Urinary bladder (tissue), 4 donors: ENCODE data around the gene TRAPPC13. TPM values are rescaled to one million over a fixed set of nuclear protein-coding genes. Genes with fewer than 3 reads are reported as not detected.
"Not testable (repeated sequence)": the region's sequence is repeated elsewhere in the genome, so short reads cannot be mapped to it uniquely, and the experiment has no call there.

ENCODE experiments used
- DNase-seq: peaks from one replicate; pipeline ENCODE4 v3.0.0-alpha.2; 2015; ENCODE audit errors: extremely low spot score
- H3K27ac ChIP-seq: one replicate; pipeline ENCODE4 v1.5.1; 2013; ENCODE audit warnings: low read depth, mild to moderate bottlenecking, moderate library complexity
- H3K36me3 ChIP-seq: one replicate; pipeline ENCODE4 v1.6.1; 2013; ENCODE audit warnings: mild to moderate bottlenecking, moderate library complexity; ENCODE audit not compliant: insufficient read depth
- H3K4me1 ChIP-seq: one replicate; pipeline ENCODE4 v1.6.1; 2013; ENCODE audit warnings: mild to moderate bottlenecking, moderate library complexity; ENCODE audit not compliant: insufficient read depth
- H3K4me3 ChIP-seq: one replicate; pipeline ENCODE4 v1.5.1; 2013; ENCODE audit warnings: low read depth, low read length
- WGBS: extraction: QIAGEN DNeasy Blood & Tissue Kit; methylation state at CpG from one replicate; pipeline ENCODE4 v1.1.7; 2013; 5-methylcytosine and 5-hydroxymethylcytosine counted together
- polyA plus RNA-seq: library from polyadenylated mRNA; stranded (reverse); fragments of 200-250 nt; gene quantifications from one replicate; pipeline ENCODE4 v1.2.3, GENCODE V29; 2013
- total RNA-seq: library from RNA; depleted of rRNA; stranded (reverse); fragments of >200 nt; gene quantifications from one replicate; pipeline ENCODE4 v1.2.3, GENCODE V29; 2014
- donor health status: healthy with polysubstance abuse.
- donor health status: healthy.

TRAPPC13 gene, protein sequence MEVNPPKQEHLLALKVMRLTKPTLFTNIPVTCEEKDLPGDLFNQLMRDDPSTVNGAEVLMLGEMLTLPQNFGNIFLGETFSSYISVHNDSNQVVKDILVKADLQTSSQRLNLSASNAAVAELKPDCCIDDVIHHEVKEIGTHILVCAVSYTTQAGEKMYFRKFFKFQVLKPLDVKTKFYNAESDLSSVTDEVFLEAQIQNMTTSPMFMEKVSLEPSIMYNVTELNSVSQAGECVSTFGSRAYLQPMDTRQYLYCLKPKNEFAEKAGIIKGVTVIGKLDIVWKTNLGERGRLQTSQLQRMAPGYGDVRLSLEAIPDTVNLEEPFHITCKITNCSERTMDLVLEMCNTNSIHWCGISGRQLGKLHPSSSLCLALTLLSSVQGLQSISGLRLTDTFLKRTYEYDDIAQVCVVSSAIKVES
- total RNA-seq (50.0 TPM), polyA plus RNA-seq (15.9 TPM)

DNA sequence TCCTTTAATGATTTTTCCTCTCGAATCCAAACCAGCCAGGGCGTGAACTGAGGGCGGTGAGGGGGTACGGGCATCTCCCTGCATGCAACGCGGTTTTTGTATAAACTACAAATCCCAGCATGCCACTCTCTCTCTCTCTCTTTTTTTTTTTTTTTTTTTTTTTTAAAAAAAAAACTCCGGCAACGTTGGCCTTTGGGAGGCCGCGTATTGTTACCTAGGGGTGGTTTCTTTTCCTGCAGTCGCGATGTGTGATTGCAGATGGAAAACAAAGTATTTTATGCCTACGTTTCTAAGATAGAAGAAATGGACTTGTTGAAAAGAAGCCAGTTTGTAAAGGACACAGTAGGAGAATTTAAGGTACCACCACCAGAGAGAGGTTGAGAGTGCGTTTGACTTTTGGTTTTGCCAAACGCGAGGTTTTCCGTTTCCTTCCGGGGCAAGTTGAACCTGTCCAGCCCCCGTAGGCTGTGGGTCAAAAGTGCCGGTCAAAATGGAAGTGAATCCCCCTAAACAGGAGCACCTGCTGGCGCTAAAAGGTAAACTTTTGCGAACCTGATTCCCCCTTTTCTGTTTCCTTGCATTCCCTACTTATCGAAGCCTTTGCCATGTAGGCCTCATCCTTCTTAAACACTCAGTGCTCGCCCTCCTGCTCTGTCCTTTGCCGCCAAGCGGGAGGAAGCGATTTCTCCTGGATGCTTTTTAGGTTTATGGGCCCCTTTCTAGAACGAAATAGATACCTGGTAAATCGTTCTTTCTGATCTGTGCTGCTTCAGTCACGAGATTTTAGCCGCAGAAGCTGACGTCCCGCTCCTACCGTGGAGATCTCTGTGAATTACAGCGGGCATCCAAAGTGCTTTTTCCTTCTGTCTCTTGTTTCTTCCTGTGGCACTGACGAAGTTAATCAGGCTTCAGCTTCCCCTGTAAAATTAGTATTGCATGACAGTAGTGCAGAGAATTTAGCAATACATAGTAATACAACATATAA, at the start of gene TRAPPC13, which contains the start of gene SHLD3:
TRAPPC13 (plus strand) TSS at position 457 of the 985 bp plus-strand sequence; CDS start at position 491, 34 bp downstream.
SHLD3 (plus strand) TSS at position 457 of the 985 bp plus-strand sequence. CDS start 4,561 bp downstream, outside the sequence.
- Histone ChIP-seq H3K36me3 (no peaks in the 10 kb centered on the region), H3K4me1 (no peaks in the 10 kb centered on the region), H3K4me3 (peak within 1 kb of the TSS; percentile 72), H3K27ac (peak within 1 kb of the TSS; percentile 70)
- peak; percentile 93 for DNase-seq
- WGBS: under 1% methylated on average over 36 of the region's 36 CpGs

DNA sequence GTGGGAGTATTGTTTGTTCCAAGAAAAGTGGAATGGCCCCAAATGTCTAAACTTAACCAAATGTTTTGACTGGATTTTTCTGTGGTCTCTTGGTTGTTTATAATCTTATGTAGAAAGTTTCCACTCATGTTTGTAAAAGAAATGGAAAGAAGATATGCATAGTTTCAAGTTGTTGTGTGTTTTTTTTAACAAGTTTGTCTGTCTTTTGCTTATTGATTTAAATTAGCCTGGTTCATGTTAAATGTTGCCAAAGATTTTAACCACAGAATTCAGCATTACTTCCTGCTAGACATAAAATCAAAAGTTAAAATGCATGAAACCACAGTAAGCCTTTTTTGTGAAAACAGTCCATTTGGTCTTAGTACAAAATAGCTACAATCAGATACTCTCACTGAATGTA, 47.7 kb upstream of the TRAPPC13 start:
- H3K36me3 ChIP-seq: peaks cover 2% of the 10 kb centered on the region
- no peak overlapping the region for H3K4me3 ChIP-seq
- no peaks in the 10 kb centered on the region for H3K4me1 ChIP-seq
- H3K27ac ChIP-seq: no peak overlapping the region
- no peak for DNase-seq

DNA sequence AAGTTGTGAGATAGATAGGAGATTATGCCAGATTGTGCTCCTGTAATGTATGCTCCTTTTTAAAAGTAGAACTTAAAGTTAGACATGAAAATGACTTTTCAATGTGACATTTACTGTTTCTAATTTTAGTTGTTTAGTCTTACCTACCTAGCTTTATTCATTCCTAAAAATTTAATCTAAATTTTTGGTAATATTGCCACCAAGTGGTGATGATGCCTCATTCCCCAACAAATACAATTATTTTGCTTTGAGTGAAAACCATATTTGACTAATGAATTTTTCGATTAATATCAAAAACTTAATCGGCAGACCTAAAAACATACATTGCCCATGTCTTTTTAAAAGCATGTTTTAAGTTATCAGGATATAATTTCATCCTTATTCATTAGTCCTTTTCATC, 36.1 kb upstream of the TRAPPC13 start:
- WGBS: 97% methylated on average over 2 of the region's 2 CpGs
- Histone ChIP-seq H3K4me1 (no peaks in the 10 kb centered on the region), H3K36me3 (peaks cover 1% of the 10 kb centered on the region), H3K27ac (no peak overlapping the region), H3K4me3 (no peak overlapping the region)
- DNase-seq: no peak

DNA sequence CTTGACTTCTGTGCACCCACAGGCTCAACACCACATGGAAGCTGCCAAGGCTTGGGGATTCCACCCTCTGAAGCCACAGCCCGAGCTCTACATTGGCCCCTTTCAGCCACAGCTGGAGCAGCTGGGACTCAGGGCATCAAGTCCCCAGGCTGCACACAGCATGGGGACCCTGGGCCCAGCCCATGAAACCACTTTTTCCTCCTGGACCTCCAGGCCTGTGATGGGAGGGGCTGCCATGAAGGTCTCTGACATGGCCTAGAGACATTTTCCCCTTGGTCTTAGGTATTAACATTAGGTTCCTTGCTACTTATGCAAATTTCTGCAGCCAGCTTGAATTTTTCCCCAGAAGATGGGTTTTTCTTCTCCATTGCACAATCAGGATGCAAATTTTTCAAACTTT, 23.1 kb upstream of the TRAPPC13 start:
- H3K4me3 ChIP-seq, H3K4me1 ChIP-seq, DNase-seq, H3K36me3 ChIP-seq, H3K27ac ChIP-seq: not testable (repeated sequence)
- 97% methylated on average over 1 of the region's 1 CpG for WGBS

DNA sequence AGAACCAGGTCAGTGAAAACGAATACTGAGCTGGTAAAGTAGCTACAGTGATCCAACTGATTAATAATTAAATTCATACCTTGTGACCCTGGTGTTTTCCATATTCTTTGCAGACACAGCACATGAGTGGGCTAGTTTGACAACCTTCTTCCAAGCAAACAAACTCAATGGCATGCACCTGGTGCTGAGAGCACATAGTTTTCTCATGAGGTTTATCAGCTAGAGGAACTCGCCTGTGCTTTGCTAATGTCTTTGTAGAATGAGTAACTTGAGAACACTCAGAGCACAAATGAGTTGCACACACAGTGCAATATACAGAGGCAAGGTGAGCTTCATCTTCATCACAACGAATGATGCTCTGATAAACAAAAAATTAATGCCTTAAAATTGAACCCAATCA, 13.3 kb upstream of the TRAPPC13 start:
- Histone ChIP-seq H3K36me3 (peaks cover 4% of the 10 kb centered on the region), H3K4me3 (no peak overlapping the region)
- WGBS: 84% methylated on average over 3 of the region's 3 CpGs

DNA sequence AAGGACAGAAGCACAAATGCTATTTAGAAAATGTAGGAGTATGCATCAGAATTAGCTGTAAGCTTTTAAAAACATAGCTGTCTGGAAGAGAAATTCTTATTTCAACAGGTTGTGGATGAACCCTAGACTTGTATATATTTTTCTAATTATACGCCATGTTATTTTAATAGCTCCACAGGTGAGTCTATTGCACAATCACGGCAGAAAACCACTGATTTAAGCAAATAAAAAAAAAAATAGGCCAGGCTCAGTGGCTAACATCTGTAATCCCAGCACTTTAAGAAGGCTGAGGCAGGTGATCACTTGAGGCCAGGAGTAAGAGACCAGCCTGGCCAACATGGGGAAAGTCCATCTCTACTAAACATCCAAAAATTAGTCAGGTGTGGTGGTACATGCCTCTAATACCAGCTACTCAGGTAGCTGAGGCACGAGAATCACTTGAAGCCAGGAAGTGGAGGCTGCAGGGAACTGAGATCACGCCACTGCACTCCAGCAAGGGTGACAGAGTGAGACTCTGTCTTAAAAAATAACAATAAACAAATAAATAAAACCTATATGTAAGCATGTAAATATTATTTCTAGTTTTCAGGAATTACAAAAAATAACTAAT, 12.4 kb upstream of the TRAPPC13 start:
- DNase-seq: no peak
- H3K4me1 ChIP-seq: peaks cover 1% of the 10 kb centered on the region
- WGBS: 90% methylated on average over 4 of the region's 4 CpGs
- peaks cover 2% of the 10 kb centered on the region for H3K36me3 ChIP-seq
- no peak overlapping the region for H3K27ac ChIP-seq
- no peak overlapping the region for H3K4me3 ChIP-seq

More for the DNA sequence above, 13.3 kb upstream of the TRAPPC13 start:
- no peak for DNase-seq
- Histone ChIP-seq H3K4me1 (no peaks in the 10 kb centered on the region), H3K27ac (no peak overlapping the region)

DNA sequence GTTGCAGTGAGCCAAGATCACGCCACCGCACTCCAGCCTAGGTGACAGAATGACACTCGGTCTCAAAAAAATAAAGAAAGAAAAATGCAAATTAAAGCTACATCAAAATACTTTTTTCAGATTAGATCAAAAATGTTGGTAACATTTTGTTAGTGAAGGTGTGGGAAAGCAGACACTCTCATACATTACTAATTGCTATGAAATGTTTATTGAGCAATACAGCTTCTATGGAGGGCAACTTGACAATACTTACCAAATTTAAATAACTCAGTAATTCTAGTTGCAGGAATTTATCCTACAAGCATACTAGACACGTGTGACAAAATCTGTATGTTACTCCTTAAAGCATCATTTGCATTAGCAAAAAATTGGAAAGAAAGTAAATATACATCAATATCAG, 4.8 kb upstream of the TRAPPC13 start:
- Histone ChIP-seq H3K4me3 (no peak overlapping the region), H3K27ac (no peak overlapping the region), H3K36me3 (no peaks in the 10 kb centered on the region), H3K4me1 (peaks cover 1% of the 10 kb centered on the region)
- no peak for DNase-seq
- WGBS: 89% methylated on average over 4 of the region's 4 CpGs

DNA sequence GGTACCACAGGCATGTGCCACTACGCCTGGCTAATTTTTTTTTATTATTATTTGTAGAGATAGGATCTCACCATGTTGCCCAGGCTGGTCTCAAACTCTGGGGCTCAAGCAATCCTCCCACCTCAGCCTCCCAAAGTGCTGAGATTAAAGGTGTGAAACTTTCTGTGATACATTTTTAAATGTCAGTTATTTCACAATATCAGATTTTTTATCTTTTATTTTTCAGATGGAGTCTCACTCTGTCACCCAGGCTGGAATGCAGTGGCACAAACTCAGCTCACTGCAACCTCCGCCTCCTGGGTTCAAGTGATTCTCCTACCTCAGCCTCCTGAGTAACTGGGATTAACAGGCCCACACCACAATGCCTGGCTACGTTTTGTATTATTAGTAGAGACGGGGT, 2.9 kb upstream of the TRAPPC13 start:
- H3K27ac ChIP-seq, H3K4me1 ChIP-seq, DNase-seq, H3K36me3 ChIP-seq, H3K4me3 ChIP-seq: not testable (repeated sequence)
- 86% methylated on average over 4 of the region's 4 CpGs for WGBS

DNA sequence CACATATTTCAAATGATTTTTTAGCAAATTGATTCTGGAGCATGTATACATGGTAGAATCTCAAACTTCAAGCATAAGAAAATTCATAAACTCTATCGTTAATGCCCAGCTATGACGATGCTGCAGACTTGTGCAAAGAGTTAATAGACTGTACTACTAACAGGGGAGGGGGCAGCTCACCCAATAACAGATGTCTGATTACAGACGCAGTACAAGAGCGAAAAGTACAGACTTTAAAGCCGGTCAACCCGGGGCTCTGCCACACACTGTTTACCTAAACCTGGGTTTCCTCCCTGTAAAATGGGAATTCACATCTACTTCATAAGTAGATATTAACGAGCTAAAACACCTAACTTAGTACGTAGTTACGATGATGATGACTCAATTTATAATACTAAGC, 1.3 kb upstream of the TRAPPC13 start:
- WGBS: 3% methylated on average over 9 of the region's 9 CpGs
- Histone ChIP-seq H3K4me3 (peak overlapping the region; percentile 72), H3K4me1 (no peaks in the 10 kb centered on the region), H3K27ac (no peak overlapping the region), H3K36me3 (no peaks in the 10 kb centered on the region)
- DNase-seq: no peak

DNA sequence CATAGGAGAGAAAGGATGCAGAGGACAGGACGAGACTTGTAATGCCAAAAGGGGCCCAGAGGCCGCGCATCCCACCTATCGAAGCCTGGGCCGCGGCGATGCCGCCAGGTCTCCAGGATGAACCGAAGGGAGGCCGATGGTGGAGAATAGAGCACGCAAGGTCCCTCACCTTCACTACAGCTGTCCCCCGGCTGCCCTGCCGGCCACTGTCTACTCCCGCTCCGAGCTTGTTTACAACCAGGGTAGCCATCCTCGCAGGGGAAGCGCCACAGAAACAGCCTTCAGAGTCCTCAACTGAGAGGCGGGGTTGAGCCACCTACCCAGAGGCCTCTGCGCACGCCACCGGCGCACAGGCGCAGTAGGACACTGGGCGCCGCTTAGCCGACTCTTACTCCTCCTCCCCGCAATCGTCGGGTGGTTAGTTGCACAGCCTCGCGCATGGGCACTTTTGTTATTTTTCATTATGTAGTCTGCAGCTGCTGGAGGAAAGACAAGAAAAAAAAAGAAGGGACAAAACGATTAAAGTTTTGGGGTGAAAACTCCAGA, 729 bp upstream of the TRAPPC13 start, which contains the start of gene TRIM23:
TRIM23 (minus strand) TSS at position 309 of the 546 bp plus-strand sequence; CDS start at position 250, 59 bp downstream.
- Histone ChIP-seq H3K4me3 (peak within 1 kb of the TSS; percentile 72), H3K4me1 (no peaks in the 10 kb centered on the region), H3K27ac (peak within 1 kb of the TSS; percentile 70), H3K36me3 (no peaks in the 10 kb centered on the region)
- WGBS: under 1% methylated on average over 32 of the region's 32 CpGs
- DNase-seq: no peak

DNA sequence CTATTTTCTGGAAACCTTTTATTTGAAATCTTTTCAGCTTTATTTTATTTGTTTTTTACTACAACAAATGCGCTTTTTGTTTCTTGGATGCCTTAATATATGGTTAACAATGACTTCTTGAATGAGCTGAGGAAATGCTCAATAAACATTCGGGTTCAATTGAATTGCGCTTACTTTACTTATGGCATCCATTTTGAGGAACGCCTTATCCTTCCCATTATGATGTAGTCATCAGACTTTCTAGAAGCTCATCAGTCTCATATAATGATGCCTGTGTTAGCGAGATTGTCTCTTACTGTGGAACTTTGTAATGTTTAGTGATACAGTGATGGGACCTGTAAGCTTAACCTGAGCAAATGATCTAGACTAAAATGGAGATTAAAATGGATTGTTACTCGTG, 916 bp downstream of the TRAPPC13 start:
- H3K4me3 ChIP-seq: no peak overlapping the region
- DNase-seq: no peak
- 63% methylated on average over 6 of the region's 6 CpGs for WGBS
- H3K4me1 ChIP-seq: no peaks in the 10 kb centered on the region
- H3K27ac ChIP-seq: no peak overlapping the region
- H3K36me3 ChIP-seq: no peaks in the 10 kb centered on the region

DNA sequence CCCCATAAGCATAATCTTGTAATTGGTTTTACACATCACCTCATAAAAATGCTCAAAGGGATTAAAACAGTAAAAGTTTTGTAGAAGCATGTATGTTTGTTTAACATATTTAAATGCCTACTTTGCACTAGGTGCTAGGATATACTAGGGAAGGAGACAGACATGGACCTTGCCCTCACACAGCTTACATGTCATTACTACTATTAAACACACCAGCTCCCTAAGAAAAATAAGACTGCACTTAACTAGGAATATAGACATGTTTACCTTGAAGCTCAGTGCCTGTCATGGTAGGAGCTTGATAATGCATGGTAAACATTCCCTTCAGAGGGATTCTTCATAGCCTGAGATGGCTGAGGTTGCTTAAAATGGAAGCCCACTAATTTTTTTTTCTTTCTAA, 6.2 kb downstream of the TRAPPC13 start:
- Histone ChIP-seq H3K4me1 (no peaks in the 10 kb centered on the region), H3K36me3 (no peaks in the 10 kb centered on the region), H3K4me3 (no peak overlapping the region), H3K27ac (no peak overlapping the region)
- DNase-seq: no peak

DNA sequence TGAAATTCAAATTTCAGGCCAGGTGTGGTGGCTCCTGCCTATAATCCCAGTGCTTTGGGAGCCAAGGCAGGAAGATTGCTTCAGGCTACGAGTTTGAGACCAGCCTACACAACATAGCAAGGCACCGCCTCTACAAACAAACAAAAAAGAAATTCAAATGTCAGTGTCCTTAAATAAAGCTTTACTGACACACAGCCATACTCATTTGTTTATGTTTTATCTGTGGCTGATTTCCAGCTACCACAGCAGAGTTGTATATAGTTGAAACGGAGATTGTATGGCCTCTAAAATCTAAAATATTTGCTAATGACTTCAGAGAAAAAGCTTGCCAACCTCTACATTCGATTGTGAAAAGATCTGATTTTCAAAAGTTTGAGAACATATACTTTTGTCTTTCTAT, 15.4 kb downstream of the TRAPPC13 start:
- peaks cover 2% of the 10 kb centered on the region for H3K36me3 ChIP-seq
- no peak overlapping the region for H3K4me3 ChIP-seq
- no peak overlapping the region for H3K27ac ChIP-seq
- DNase-seq: no peak
- WGBS: 87% methylated on average over 4 of the region's 4 CpGs
- no peaks in the 10 kb centered on the region for H3K4me1 ChIP-seq
